Esophagus mucosa (tissue), 1 donor: ENCODE data around the gene HS3ST5. TPM values are rescaled to one million over a fixed set of nuclear protein-coding genes. Genes with fewer than 3 reads are reported as not detected.
"Not testable (repeated sequence)": the region's sequence is repeated elsewhere in the genome, so short reads cannot be mapped to it uniquely, and the experiment has no call there.

Experiments used
- ATAC-seq: fragments of 200-7000 bp; cut with Tn5 transposase; one replicate; pipeline ENCODE4 v1.9.1; 2020
- total RNA-seq: library from RNA; stranded (reverse); gene quantifications from one replicate; pipeline ENCODE4 v1.2.4, GENCODE V29; 2023
- donor health status: DM: yes; HTN: yes; CAD: no.

Gene HS3ST5
- total RNA-seq, 1 donor from 2014 or later = not detected

GRCh38 chr6:114274836-114275235 is 68.0 kb downstream of the HS3ST5 start:
- ATAC-seq = no peak

GRCh38 chr6:114272582-114272981 is 70.2 kb downstream of the HS3ST5 start:
- ATAC-seq = no peak

DNA sequence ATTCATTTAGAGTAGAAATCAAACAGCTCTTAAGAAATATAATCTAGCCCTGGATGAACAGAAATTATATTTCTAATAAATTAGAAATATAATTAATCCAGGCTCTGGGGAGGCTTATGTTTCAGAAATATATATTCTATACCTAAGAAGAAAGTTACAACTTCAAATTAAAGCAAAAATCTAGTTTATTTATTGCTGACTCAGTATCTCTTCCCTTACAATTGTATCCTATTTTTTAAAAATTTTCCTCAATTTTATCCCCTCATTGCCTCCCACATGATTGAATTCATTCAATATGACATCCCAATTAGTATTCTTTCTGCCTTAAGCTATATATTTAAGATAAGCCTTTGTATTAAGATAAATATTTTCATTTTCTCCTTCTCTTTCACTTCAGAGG is 71.4 kb downstream of the HS3ST5 start:
- no peak for ATAC-seq

GRCh38 chr6:114267897-114268296 is 74.9 kb downstream of the HS3ST5 start:
- ATAC-seq = no peak

DNA sequence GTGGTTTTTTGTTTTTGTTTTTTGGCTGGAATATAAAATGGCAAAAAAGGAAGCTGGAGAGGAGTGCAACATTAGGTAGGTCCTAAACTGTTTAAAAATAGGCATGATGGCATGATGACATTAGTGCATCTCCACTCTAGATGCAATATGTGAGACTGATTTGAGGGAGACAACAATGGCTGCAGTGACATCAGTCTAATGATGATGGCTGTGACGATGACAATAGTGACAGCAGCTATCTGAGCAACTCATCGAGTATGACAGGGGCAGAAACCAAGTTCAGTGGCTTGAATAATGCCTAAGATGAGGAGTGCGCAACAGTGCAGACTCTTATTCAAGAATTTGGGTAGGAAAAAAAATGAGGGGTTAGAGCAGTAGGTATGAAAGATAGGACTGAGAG is 82.0 kb downstream of the HS3ST5 start:
- ATAC-seq = no peak

DNA sequence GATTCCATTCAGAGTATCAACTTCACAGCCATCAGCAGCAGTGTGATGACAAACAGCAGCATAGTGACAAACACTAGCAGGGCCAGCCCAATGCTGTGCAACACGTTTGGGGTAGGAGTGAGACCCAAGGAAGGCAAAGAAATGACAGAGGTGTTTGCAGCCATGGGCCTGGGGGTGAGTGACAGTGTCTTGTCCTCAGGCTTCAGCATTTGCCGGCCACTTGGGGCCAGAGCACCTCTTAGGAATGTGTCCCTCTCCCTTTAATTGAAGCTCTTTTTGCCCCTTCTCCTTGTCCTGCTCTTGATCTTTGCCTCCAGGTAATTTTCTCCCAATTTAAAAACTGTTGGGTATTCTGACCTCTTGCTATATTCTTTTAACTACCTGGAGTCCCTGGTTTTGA is 84.4 kb downstream of the HS3ST5 start:
- no peak for ATAC-seq

- ATAC-seq = peak; percentile 39
These were observed 89.4 kb downstream of the HS3ST5 start for GRCh38 chr6:114253431-114253830.

- ATAC-seq = no peak
These were observed 93.3 kb downstream of the HS3ST5 start for GRCh38 chr6:114249522-114249921.

DNA sequence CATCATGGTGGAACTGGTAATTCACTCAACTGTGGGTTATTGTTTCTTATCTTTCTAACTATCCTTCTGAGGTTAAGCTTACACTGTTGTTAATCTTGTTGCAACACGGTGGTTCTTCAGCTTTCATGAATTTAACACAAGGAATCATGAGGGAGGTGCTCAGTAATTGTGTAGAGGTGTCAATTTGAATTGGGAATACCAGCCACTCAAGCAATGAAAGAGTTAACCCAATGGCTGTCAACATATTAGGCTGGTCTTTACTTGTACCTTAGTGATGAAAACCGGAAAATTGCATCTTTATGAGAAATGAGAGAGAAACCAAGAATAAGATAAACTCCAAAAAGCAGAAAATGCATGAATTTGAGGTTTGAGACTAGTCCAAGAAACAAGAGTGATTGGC is 95.7 kb downstream of the HS3ST5 start:
- no peak for ATAC-seq

GRCh38 chr6:114240796-114241195 is 102.0 kb downstream of the HS3ST5 start:
- peak; percentile 90 for ATAC-seq

- no peak for ATAC-seq
These were observed 114.1 kb downstream of the HS3ST5 start for GRCh38 chr6:114228675-114229074.

DNA sequence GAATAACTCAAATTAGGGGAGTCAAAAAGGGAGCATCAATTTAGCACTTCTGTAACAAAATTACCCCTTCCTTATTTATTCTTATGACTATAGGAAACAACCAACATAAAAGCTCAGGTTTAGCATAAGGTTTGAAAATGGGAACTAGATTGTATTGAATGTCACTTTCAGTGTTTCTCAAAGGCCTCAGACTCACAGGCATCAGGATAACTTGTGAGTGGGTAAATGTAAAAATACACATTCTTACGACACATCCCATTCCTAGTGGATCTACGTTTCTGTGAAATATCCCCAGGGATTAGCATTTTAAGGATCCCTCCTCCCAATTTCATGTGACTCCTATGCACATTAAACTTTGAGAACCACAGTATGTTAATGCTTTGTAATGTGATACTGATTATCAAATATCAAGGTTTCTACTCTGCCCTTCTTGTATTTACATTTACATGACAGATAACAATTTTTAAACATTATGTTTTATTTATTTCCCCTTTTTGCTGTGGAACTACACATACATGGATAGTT is 114.8 kb downstream of the HS3ST5 start:
- no peak for ATAC-seq

GRCh38 chr6:114220241-114220640 is 122.6 kb downstream of the HS3ST5 start:
- ATAC-seq = no peak

DNA sequence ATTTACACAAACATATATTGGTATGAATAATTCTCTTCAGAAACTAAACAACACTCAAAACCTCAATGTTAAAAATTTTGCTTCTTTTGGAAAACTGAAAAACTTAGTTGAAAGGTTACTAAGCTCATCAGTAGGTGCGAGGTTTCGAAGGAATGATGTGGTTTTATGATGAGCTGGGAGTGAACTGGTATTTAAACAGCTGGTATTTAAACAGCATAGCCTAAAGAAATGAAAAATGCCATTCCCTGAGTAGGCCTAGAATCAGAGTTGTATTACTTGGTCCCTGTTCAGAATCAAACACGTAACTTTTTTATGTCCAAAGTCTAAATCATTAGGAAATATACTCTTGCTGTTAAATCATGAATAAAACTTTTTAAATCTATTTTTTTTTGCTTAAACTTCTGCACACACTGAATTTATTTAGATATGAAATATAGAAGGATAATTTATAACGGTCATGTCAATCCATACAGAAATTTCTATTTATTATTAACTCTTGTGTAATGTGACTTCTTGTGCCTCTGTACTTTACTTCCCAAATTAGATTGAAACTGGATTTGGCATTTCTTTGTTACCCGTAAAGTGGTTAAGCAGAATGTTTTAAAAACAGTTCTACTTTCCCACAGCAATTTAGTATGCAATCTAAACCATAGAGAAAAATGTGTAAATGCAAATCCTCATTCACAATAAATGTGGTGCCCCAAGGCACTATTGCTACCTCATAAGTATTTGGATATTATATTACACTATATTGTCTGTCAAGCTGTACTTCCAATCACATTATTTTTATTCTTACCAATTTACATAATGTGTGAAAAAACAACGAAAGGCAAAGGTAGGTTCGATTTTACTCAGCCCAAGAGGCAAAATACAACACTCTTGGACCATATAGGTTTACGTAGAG is 124.1 kb downstream of the HS3ST5 start:
- no peak for ATAC-seq

DNA sequence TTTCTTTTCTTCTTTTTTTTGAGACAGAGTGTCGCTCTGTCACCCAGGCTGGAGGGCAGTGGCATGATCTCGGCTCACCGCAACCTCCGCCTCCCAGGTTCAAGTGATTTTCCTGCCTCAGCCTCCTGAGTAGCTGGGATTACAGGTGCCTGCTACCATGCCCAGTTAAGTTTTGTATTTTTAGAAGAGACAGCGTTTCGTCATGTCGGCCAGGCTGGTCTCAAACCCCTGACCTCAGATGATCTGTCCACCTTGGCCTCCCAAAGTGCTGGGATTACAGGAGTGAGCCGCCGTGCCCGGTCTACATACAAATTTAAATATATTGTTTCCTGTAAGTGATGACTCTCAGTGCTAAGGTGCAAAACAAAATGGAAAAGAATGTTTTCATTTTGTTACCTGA is 124.8 kb downstream of the HS3ST5 start:
- ATAC-seq = not testable (repeated sequence)

- no peak for ATAC-seq
These were observed 125.9 kb downstream of the HS3ST5 start for GRCh38 chr6:114216789-114217467.

DNA sequence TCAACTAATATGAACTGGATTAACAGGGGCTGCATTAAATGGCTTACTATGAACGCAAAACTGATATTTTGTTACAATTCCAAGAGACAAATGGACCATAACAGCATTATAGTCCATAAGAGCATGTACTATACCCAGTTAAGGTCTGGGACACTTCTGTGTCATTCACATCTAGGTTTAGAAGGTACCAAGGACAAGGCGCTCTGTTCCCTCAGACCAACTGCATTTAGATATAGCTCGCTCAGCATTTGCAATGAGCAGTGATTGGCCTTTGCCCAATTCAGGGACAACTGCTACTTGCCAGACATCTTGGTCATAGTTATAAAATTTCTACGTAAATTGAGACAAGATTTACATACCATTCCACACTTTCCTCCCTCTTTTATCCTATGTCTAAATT is 132.4 kb downstream of the HS3ST5 start:
- no peak for ATAC-seq

- ATAC-seq = no peak
These were observed 139.4 kb downstream of the HS3ST5 start for GRCh38 chr6:114203460-114203859.

DNA sequence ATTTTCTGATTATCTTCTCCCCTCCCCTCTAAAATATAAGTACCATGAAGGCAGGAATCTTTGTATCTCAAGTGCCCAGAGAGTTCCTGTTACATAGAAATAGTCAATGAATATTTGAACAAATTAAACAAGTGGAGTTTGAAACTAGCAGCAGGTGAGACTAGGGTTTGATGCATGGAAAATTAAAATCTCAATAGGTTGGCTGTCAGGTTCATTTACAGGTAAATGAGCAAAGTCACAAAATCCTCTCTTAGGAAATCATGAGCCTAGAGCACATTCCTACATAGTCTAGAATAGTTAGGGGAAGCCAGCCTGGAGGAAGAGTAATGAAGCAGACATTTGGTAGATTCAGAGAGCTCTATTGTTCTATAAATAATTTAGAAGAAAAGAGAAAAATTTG is 140.4 kb downstream of the HS3ST5 start:
- no peak for ATAC-seq

DNA sequence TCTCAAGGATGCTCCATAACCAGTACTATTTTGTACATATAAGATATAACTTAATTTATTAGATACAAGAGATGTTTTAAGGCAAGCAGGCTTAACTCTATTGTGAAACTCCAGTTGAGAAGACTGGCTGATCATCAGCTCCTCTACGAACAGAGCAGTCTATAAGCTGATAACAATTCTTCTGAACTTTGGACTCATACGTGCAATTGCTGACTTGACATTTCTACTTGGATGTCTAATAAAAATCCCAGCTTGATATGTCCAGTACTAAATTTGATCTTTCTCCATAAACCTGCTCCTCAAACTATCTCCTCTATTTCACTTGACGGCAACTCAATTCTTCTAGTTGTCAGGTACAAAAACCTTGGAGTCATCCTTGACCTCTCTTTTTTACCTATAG is 141.9 kb downstream of the HS3ST5 start:
- ATAC-seq = no peak

DNA sequence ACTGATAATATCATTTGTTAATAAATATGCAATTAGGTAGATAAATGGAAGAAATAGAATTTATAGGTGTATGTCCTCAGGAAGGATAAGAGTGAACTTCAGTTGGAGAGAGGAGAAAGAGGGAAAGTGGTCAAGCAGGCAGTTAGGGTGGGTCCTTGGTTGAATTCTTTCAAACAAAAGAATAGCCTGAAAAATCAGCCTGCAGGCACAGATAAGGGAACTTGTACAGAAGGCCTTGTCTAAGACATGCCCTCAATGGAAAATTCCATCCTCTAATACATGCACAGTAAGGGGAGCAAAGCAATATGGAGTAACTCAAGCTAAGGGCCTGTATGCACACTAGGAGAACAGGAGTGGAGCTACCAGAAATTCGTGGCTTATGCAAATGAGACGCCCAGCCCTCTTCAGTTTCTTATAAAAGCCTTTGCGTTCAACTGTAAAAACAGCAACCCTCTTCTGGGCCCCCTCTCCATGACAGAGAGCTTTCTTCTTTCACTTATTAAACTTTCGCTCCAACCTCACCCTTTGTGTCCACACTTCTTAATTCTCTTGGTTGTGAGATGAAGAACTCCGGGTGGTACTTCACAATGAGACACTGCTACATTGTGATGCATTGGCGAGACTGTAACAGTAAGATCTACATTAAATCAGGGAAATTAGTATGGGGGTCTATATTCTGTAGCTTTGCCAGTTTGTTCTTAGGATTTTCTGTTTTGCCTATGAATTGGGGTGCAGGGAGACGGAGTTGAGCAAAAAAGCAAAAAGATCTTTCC is 147.0 kb downstream of the HS3ST5 start:
- ATAC-seq = no peak

DNA sequence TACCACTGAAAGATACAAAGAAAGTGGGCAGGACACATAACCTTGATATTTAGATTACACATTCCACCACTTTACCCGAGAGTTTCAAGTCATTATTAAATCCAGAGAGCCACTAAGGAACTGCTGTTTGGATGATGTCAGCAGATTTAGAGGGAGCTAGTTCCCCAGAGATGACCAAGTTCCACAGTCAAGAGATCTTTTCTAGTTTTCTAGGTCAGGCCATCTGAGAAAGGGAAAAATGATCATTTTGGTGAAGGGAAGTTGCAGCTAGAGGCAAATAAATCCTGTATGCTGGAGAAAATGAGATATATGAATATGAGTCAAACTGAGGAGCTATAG is 147.8 kb downstream of the HS3ST5 start:
- ATAC-seq = no peak

DNA sequence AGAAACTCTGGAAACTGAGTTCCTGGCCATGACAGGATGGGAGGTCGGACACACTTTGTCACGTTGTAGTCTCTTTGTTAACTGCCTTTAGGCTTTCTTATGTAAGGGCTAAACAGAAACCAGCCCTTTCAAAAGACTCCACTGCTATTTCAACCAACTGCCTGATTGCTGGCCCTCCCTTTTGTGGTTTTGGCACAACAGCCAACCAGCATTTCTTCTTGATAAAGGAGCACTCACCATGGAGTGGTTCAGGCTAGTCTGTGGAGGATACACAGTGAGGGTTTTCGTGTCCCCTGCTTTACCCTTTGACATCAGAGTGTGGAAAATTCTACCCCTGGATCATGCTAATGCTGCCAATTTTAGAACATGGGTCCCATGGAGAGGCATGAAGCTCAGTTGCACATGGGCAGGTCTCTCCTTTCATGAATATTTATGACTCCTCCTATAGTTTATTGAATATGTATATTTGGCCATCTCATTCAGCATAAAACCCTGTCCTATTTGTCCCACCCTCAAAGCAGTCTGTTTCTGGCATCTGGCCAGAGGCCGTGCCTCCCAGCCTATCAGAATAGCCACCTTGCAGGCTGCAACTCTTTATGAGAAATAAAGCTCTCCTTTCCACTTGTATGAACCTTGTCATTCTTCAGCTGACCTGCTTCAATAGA is 148.3 kb downstream of the HS3ST5 start:
- no peak for ATAC-seq
